HEK293 (cell line): ENCODE measurements around the gene CATSPERZ.

Experiments used
- KLF16 ChIP-seq: fragments of 450-650 bp; formaldehyde crosslinking; IDR thresholded peaks from 2 replicates; pipeline ENCODE4 v1.5.1; 2017; ENCODE audit warnings: missing biosample characterization, missing genetic modification characterization
- PRDM1 ChIP-seq: fragments of 450-650 bp; formaldehyde crosslinking; IDR thresholded peaks from 2 replicates; pipeline ENCODE4; 2016; ENCODE audit warnings: missing biosample characterization, missing genetic modification characterization
- SP2 ChIP-seq: fragments of 450-650 bp; formaldehyde crosslinking; IDR thresholded peaks from 2 replicates; pipeline ENCODE4 v1.5.1; 2016; ENCODE audit warnings: missing biosample characterization, missing genetic modification characterization
- TRIM28 ChIP-seq: IDR thresholded peaks from 2 replicates; pipeline ENCODE4 v1.6.1; 2011; ENCODE audit warnings: low read length, control low read depth, borderline replicate concordance
- ZNF121 ChIP-seq: fragments of 450-650 bp; formaldehyde crosslinking; IDR thresholded peaks from 2 replicates; pipeline ENCODE4 v1.5.1; 2016; ENCODE audit warnings: missing biosample characterization, missing genetic modification characterization
- ZNF24 ChIP-seq: fragments of 450-650 bp; formaldehyde crosslinking; IDR thresholded peaks from 2 replicates; pipeline ENCODE4 v1.5.1; 2016; ENCODE audit warnings: missing biosample characterization, missing genetic modification characterization
- ZNF433 ChIP-seq: fragments of 450-650 bp; formaldehyde crosslinking; IDR thresholded peaks from 2 replicates; pipeline ENCODE4 v1.5.1; 2016; ENCODE audit warnings: missing biosample characterization, missing genetic modification characterization, low read depth
- ZNF837 ChIP-seq: fragments of 450-650 bp; formaldehyde crosslinking; IDR thresholded peaks from 2 replicates; pipeline ENCODE4 v1.5.1; 2016; ENCODE audit warnings: missing biosample characterization, missing genetic modification characterization
- TF ChIP-seq, protein P1 (sequence below): fragments of 450-650 bp; formaldehyde crosslinking; IDR thresholded peaks from 2 replicates; pipeline ENCODE4 v1.5.1; 2016; ENCODE audit warnings: missing biosample characterization, missing genetic modification characterization
- TF ChIP-seq, protein P2 (sequence below): IDR thresholded peaks from 2 replicates; pipeline ENCODE4 v1.6.1; 2011; ENCODE audit warnings: mild to moderate bottlenecking, low read depth, low read length, borderline replicate concordance

DNA sequence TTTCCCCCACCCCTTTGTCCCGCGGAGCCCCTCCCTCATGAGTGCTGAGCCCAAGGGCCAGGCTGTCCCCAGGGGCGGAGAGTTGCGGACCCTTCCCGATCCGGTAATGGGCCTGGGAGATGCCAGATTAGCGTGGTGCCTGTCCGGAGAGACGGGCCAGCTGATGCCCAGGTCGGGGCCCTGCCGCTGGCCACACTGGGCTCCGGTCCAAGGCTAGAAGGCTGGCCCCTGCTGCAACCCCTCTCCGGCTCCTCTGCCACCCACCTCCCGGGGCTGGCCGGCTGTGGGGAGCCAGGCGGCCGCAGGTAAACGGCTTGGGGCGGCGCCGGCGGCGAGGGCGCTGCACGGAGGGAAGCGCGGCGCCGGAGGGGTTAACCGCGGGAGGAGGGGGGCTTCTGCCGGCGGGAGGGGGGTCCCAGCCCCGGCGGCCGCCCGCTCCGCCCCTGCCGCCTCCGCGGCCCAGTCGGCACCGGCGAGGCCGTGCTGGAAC, 8.9 kb upstream of the CATSPERZ start, which contains the start of gene KCNK4:
- TF ChIP-seq, protein P1, sequence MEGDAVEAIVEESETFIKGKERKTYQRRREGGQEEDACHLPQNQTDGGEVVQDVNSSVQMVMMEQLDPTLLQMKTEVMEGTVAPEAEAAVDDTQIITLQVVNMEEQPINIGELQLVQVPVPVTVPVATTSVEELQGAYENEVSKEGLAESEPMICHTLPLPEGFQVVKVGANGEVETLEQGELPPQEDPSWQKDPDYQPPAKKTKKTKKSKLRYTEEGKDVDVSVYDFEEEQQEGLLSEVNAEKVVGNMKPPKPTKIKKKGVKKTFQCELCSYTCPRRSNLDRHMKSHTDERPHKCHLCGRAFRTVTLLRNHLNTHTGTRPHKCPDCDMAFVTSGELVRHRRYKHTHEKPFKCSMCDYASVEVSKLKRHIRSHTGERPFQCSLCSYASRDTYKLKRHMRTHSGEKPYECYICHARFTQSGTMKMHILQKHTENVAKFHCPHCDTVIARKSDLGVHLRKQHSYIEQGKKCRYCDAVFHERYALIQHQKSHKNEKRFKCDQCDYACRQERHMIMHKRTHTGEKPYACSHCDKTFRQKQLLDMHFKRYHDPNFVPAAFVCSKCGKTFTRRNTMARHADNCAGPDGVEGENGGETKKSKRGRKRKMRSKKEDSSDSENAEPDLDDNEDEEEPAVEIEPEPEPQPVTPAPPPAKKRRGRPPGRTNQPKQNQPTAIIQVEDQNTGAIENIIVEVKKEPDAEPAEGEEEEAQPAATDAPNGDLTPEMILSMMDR = no peak
- no peak for TF ChIP-seq ZNF433 (tag by site-specific recombination)
- no peak for TF ChIP-seq KLF16 (tag by site-specific recombination)
- TF ChIP-seq PRDM1 (tag by site-specific recombination) = no peak
- no peak for TF ChIP-seq ZNF121 (tag by site-specific recombination)
- TF ChIP-seq ZNF837 (tag by site-specific recombination) = no peak
- TF ChIP-seq, protein P2, sequence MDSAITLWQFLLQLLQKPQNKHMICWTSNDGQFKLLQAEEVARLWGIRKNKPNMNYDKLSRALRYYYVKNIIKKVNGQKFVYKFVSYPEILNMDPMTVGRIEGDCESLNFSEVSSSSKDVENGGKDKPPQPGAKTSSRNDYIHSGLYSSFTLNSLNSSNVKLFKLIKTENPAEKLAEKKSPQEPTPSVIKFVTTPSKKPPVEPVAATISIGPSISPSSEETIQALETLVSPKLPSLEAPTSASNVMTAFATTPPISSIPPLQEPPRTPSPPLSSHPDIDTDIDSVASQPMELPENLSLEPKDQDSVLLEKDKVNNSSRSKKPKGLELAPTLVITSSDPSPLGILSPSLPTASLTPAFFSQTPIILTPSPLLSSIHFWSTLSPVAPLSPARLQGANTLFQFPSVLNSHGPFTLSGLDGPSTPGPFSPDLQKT = no peak
- TF ChIP-seq SP2 (tag by site-specific recombination) = no peak
- TF ChIP-seq ZNF24 (tag by site-specific recombination) = no peak
- TF ChIP-seq TRIM28 = no peak
